H1 (cell line): ENCODE results near the gene SLC35F3. TPM values are rescaled to one million over a fixed set of nuclear protein-coding genes. Genes with fewer than 3 reads are reported as not detected.

Experiments used
- ATF2 ChIP-seq: IDR thresholded peaks from 2 replicates; pipeline ENCODE4 v1.6.1; 2012; ENCODE audit warnings: low read length, inconsistent platforms
- BCL11A ChIP-seq, 2 experiments: IDR thresholded peaks; one replicate each; pipeline ENCODE4 v1.6.1; 2011; ENCODE audit warnings: low read depth in 2 of 2, low read length in 2 of 2, mild to moderate bottlenecking in 2 of 2
- EP300 ChIP-seq, 2 experiments: IDR thresholded peaks; 1 replicate in 1 of 2; 2 replicates in 1 of 2; pipeline ENCODE4 v1.6.1; 2011 to 2012; ENCODE audit warnings: low read depth in 2 of 2, low read length in 2 of 2, mild to moderate bottlenecking in 2 of 2, borderline replicate concordance in 1 of 2, inconsistent platforms in 1 of 2, moderate library complexity in 1 of 2
- FOSL1 ChIP-seq: IDR thresholded peaks from 2 replicates; pipeline ENCODE4 v1.6.1; 2011; ENCODE audit warnings: mild to moderate bottlenecking, low read depth, low read length, moderate library complexity; ENCODE audit not compliant: insufficient read depth
- GABPA ChIP-seq: IDR thresholded peaks from 2 replicates; pipeline ENCODE4 v1.6.1; 2011; ENCODE audit warnings: mild to moderate bottlenecking, low read length, moderate library complexity, borderline replicate concordance; ENCODE audit not compliant: insufficient read depth
- GTF2F1 ChIP-seq: IDR thresholded peaks from 2 replicates; pipeline ENCODE4 v1.6.1; 2012; ENCODE audit warnings: low read depth, low read length, improper control_type of control experiment, borderline replicate concordance
- JUN ChIP-seq: IDR thresholded peaks from 2 replicates; pipeline ENCODE4 v1.6.1; 2011; ENCODE audit warnings: low read depth, mild to moderate bottlenecking, improper control_type of control experiment, low read length
- KDM5A ChIP-seq: fragments of 200-600 bp; IDR thresholded peaks from 2 replicates; pipeline ENCODE4 v1.7.1; 2012; ENCODE audit warnings: mild to moderate bottlenecking, low read length, inconsistent platforms, mixed read lengths
- polyA plus RNA-seq, 7 experiments: library from polyadenylated mRNA; depleted of rRNA in 3 of 7; stranded (reverse) in 5 of 7; unstranded in 2 of 7; fragments of >200 nt in 5 of 7; fragments of 200-250 nt in 2 of 7; gene quantifications; 1 replicate in 5 of 7; 2 replicates in 1 of 7; 4 replicates in 1 of 7; pipeline versions ENCODE4 v1.2.1 to v1.2.3, GENCODE V29; 2011 to 2013; ENCODE audit warnings: missing spikeins in 2 of 7, mixed read lengths in 2 of 7
- total RNA-seq: library from RNA; stranded (reverse); fragmentation: NEBNext Ultra II Directional; extraction: Animal tissue kit (Norgen Biotek cat#: 25700); gene quantifications from 2 replicates; pipeline ENCODE4 v1.2.1, GENCODE V29; 2021

SLC35F3 gene
- total and polyA plus RNA-seq, 2 of the 8 experiments (the other 6 are each of a cell fraction or from before 2014, with no cell fraction given), result 0.78 to 1.2 TPM

GRCh38 chr1:234340528-234340927 is 436.1 kb downstream of the SLC35F3 start (continued):
- no peak for TF ChIP-seq ATF2
- no peak for TF ChIP-seq FOSL1
- no peak for TF ChIP-seq EP300 (IDR thresholded peaks at IDR 0.05; ENCODE audit: borderline replicate concordance in 1 of 2, low read depth in 2 of 2, low read length in 2 of 2)
- TF ChIP-seq GABPA, result no peak
- no peak for TF ChIP-seq KDM5A
- TF ChIP-seq GTF2F1, result no peak
- no peak for TF ChIP-seq JUN
- no peak for TF ChIP-seq BCL11A (IDR thresholded peaks at IDR 0.05; ENCODE audit: low read depth in 2 of 2, low read length in 2 of 2)
